HL-60/S4 treated with phorbol 12-myristate 13-acetate at 8.2 ng/mL for 4 days and 3 days (cell line): ENCODE data around the gene ALX3.
"Not testable (repeated sequence)": the region's sequence is repeated elsewhere in the genome, so short reads cannot be mapped to it uniquely, and the experiment has no call there.

ENCODE experiments used
- in situ Hi-C: fragments of 300-500 bp; cut with MboI; formaldehyde crosslinking; loops from 2 replicates; pipeline ENCODE4 v1.15.0; 2022; ENCODE audit warnings: low sequenced_read_pairs

The ALX3 gene

GRCh38 chr1:110089561-110090275 lies 19.2 kb upstream of the ALX3 start:
- in situ Hi-C loops, result no loop called here

GRCh38 chr1:110088739-110089316 lies 18.4 kb upstream of the ALX3 start:
- in situ Hi-C loops, result no loop called here

- in situ Hi-C loops, result no loop called here
Observed at GRCh38 chr1:110087812-110088738, 17.6 kb upstream of the ALX3 start.

GRCh38 chr1:110086961-110087360 lies 16.5 kb upstream of the ALX3 start:
- in situ Hi-C loops, result no loop called here

- in situ Hi-C loops, result no loop called here
Observed at GRCh38 chr1:110085671-110086070, 15.2 kb upstream of the ALX3 start.

- in situ Hi-C loops, result no loop called here
Observed at GRCh38 chr1:110084227-110085078, 14.0 kb upstream of the ALX3 start.

- in situ Hi-C loops, result no loop called here
Observed at GRCh38 chr1:110083866-110084226, 13.4 kb upstream of the ALX3 start.

- in situ Hi-C loops, result no loop called here
Observed at GRCh38 chr1:110083061-110083865, 12.8 kb upstream of the ALX3 start.

- in situ Hi-C loops, result no loop called here
Observed at GRCh38 chr1:110082477-110082876, 12.0 kb upstream of the ALX3 start.

GRCh38 chr1:110081061-110081460 lies 10.6 kb upstream of the ALX3 start:
- in situ Hi-C loops, result no loop called here

GRCh38 chr1:110079995-110080394 lies 9.5 kb upstream of the ALX3 start:
- in situ Hi-C loops, result not testable (repeated sequence)

- in situ Hi-C loops, result no loop called here
Observed at GRCh38 chr1:110076789-110077500, 6.5 kb upstream of the ALX3 start.

- in situ Hi-C loops, result no loop called here
Observed at GRCh38 chr1:110074166-110074565, 3.7 kb upstream of the ALX3 start.

GRCh38 chr1:110070282-110070669 lies 196 bp downstream of the ALX3 start:
- in situ Hi-C loops, result no loop called here

GRCh38 chr1:110069404-110070281 lies 829 bp downstream of the ALX3 start:
- in situ Hi-C loops, result no loop called here

GRCh38 chr1:110068646-110069403 lies 1.6 kb downstream of the ALX3 start:
- in situ Hi-C loops, result no loop called here

- in situ Hi-C loops, result no loop called here
Observed at GRCh38 chr1:110067893-110068645, 2.4 kb downstream of the ALX3 start.
